Measurements from ENCODE around the gene TRMU.

DNA sequence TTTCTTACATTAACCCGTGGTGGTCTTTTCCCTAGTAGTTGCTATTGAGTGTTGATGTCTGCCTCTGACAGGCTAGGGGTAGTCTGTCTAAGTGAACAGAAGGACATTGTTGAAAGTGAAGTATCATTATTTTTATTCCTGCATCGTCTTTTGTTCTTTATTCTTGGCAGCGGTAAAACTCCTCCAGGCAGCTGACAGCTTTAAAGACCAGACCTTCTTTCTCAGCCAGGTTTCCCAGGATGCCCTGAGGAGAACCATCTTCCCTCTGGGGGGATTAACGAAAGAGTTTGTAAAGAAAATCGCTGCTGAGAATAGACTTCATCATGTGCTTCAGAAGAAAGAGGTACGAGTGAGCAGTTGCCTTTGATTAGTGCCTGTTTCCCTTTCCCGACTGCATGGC is 14.6 kb downstream of the TRMU start:
- no peak for TF ChIP-seq CTCF (conservative IDR thresholded peaks at IDR 0.05; ENCODE audit: low read depth, low read length)
- TF ChIP-seq EZH2 (IDR thresholded peaks at IDR 0.05; ENCODE audit: borderline replicate concordance, low read depth, low read length, poor library complexity, severe bottlenecking): no peak

Measured in A673 (cell line).